GM18502 (cell line): ENCODE measurements around the gene MYNN.

Experiments
- ATAC-seq: cut with Tn5 transposase; IDR thresholded peaks from one replicate; pipeline ENCODE4 v1.9.1; 2021; ENCODE audit warnings: mild to moderate bottlenecking; ENCODE audit not compliant: unreplicated experiment, poor library complexity

MYNN gene

DNA sequence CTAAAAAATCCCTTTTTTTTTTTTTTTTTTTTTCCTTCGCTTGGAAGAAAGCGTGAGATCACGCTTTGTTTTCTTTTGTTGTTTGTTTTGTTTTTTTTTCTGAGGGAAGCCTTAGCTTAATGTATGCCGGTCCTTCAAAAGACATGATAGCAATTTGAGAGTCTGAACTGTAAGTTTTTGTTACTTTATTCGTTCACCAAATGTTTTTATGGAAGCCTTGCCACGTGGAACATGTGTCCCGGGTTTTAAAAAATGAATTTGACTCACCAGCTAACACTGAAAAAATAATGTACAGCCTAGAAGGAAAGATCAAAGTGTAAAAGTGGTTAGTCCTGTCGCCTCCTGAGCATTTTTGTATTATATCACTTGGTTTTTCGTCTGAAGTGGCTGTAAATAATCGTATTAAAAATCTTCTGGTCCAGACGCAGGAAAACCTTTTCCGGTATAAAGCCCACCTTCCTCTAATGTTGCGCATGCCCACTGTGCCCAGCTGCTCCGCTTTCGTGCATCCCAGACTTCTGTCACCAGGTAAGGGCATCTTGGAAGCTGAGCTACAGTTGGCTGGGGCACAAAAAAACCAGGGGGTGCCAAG, 795 bp upstream of the MYNN start:
- peak; percentile 20 for ATAC-seq

DNA sequence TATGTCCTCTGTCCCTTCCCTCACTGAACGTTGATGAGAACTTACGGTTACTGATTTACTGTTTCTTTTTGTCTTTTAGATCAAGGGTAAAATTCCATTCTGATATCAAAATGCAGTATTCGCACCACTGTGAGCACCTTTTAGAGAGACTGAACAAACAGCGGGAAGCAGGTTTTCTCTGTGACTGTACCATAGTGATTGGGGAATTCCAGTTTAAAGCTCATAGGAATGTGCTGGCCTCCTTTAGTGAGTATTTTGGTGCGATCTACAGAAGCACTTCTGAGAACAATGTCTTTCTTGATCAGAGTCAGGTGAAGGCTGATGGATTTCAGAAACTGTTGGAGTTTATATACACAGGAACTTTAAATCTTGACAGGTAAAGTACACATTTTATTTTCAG, 990 bp downstream of the MYNN start:
- ATAC-seq = no peak

DNA sequence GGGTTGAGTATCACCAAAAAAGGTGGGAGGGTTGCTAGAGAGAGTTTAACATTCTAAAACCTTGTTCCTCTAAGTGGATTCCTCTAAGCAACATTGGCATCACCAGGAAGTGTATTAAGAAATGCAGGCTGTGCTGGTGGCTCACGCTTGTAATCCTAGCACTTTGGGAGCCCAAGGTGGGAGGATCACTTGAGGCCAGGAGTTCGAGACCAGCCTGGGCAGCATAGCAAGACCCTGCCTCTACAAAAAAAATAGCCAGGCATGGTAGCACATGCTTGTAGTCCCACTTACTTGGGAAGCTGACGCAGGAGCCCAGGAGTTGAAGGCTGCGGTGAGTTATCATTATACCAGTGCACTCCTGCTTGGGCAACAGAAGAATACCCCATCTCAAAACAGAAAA, 4.6 kb downstream of the MYNN start:
- ATAC-seq = no peak

DNA sequence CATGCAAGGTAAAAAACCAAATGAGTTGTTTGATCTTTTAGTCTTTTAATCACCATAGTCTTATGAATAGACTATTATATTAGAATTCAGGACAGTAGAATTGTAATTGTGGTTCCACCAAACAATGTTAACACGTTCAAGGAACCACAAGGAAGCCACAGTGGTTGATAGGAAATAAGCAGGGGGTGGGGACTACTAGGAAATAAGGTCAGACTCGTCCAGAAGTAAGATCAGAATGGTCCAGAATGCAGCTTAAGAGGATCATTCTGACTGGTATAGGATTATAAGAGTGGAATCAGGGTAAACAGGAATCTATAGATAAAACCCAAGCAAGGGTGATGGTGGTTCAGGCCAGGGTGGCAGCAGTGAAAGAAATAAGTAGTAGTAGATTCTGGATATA, 7.5 kb downstream of the MYNN start:
- ATAC-seq = no peak

DNA sequence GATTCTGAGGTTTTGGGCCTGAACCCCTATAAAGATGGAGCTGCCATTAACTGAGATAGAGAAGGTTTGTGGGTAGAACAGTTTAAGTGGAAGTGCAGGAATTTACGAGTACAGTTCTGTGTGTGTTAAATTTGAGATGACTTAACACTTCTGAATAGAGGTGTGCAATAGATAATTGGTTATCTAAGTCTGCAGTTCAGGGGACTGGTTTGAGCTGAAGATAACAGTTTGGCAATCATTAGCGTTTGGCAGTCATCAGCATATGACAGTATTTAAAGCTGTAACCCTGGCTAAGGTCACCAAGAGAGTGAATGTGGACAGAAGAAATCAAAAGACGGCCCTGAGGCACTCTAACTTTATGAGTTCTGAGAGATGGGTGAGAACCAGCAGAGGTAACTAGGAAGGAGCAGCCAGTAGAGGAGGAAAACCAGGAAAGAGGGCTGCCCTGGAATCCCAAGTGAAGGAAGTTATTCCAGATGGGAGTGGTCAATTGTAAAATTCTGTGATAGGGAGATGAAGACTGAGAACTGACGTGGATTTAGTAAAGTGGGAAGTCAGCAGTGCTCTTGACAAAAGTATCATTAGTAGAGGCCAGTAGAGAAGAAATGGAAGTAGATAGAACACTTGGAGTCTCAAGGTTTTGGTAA, 8.1 kb downstream of the MYNN start:
- ATAC-seq = no peak

DNA sequence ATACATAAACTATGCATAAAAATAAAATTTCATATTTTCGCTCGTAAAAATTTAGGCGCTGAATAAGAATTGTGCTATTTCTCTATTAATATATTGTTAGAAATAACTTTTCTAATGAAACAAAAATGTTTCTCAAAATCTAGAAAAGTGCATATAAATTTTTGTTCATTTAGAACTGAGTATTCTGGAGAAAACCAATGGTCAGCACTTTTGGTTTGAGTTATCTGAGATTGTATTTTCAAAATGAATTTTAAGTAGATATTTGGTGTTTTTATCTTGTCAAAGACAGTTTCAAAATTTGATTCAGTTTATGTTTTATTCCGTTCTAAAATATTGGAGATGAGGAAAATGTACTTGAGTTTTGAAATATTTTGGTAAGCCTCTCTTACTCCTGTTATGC, 13.9 kb downstream of the MYNN start:
- no peak for ATAC-seq

DNA sequence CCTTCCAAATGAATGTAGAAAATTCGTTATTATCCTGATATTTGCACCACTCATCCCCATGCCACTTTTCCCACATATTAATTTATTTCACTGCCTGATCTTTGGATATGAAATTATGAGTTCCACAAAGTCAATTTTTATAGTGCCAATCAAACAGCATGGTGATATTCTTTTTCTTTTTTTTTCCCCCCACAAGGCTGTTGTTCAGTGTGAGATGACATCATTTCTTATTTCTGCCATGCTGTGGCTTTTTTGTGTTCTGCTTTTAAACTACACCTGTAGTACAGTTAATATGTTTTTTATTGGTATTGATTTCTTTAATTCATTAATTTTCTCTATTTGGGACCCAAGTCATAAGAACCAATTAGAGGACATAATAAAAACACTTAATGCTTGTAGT, 14.6 kb downstream of the MYNN start:
- ATAC-seq = no peak

DNA sequence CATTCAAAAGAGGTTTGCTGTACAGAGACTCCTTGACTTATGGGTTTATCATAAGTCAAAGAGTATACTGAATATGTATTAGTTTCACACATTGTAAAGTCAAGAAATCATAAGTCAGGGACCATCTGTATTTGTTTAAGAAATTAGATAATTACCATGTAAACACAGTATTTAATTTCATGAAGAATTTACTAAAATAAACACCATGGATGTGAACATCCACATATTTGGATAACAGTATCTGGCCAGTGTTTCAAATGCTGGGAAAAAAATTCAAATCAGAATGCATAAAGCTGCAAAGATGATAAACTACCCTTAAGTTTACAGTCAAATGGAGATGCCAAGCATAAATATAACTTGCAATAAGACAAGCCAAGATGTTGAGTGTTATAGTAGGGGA, 17.0 kb downstream of the MYNN start:
- ATAC-seq = no peak

DNA sequence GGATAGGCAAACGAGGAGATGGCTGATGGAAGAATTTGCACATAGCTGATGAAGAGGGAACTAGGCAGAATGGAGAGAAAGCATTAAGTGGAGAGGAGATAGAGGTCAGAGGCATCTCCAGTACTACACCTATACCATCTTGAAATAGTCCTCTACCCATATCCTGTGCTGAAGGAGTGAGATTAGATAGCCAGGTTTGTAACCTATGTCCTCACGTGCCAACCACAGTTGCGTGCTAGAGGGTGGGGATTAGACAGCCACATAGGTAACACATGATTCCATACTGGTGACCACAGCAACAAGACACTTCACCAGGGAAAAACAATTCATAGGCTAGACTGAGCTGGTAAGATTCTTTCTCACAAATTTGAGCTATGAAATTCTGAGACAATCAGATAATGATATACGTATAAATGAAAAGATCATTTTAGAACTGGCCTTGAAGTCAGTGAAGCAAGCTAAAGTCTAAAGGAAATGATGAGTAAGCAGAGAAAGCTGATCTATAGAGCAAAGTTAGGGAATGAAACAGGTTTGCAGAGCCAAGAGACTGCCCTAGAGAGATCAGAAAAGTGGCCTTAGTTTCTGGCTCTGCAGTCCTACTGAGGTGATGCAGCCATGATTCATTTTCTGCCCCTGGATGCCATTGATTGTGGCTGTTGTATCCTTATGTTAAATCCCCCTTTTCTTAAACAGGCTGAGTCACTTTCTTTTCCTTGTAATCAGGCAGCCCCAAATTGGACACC, 17.7 kb downstream of the MYNN start:
- no peak for ATAC-seq

DNA sequence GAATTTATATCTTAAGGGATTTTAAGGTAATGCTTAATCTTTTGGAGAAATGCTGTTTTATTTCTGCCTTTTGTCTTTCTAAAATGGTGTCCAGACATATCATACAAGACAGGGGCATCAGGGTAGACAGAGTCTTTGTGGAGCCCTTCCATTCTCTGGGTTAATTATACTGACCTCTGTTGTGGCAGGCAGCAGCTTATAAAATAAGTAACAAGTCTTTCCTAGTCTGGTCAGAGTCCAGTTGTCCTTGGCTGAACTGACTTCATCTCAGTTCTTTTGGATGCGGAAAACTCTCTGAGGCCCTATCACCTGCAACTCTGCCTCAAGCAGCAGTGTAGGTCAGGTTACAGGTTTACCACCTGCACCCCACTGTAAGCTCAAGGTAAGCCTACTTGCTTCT, 19.2 kb downstream of the MYNN start:
- no peak for ATAC-seq

DNA sequence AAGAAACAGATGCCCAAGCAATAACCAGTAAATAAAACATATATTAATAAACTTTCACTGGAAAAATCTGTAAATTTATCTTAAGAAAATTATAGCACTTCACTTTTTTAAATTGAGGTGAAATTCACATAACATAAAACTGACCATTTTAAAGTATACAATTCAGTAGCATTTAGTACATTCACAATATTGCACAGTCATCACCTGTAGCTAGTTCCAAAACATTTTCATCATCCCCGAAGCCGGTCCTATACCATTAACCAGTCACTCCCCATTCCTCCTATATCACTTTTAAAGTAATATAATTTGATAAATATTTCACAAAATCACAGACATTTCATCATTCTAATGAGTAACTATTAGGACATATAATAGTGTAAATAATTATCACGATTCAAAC, 31.5 kb downstream of the MYNN start:
- ATAC-seq = no peak

DNA sequence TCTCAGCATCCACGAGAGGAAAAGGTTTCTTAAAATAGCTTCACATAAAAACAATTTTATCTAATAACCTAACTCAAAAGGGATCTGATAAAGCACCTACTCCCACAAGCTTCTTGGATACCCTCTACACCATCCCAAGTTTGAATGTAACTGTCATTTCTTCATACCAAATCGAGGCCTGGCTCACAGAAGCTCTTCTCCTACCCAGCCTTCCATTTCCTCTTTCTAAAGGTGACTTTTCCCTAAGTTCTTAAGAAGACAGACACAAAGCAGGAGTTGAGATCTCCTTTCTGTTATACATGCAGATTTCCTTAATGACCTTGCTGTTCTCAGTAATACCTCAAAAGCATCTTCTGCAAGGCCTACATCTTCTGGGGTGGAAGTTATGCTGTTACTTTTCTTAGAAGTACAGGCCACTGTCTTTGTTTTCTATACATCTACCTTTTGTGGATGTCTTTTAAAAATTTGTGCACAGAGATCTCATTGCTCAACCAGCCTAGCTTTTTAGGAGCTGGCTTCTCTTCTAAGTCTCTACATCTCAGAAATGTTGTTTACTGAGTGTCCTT, 36.1 kb downstream of the MYNN start:
- no peak for ATAC-seq

DNA sequence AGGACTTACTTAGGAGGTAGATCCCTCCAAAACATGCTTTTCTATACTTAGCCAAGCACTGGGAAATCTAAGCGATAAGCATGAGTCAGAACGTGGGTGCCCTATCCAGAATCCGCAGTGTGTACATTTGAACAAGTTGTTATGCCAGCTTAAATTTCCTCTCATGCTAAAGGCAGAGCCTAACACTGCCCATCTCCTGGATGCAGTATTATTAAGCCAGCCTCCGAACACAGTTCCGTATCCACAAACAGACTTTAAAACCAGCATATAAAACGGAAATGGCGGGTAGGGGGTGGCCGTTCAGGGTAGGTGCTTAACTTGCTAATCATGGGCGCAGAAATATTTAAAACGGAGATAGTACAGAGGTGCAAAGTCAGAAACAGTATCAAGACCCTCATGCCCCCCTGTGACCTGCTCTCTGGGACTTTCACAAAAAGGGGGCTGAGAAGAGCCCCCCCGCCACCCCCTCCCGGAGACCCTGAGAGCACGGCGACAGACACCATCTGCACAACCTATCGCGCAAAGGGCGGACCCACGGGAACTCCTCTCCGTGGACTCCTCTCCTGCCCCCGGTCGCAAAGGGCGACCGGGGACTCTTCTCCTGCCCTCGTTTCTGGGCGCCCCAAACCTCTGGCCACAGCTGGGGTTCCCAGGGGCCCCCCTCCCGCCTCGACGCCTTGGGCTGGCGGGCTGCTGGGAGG, 38.6 kb downstream of the MYNN start:
- no peak for ATAC-seq

DNA sequence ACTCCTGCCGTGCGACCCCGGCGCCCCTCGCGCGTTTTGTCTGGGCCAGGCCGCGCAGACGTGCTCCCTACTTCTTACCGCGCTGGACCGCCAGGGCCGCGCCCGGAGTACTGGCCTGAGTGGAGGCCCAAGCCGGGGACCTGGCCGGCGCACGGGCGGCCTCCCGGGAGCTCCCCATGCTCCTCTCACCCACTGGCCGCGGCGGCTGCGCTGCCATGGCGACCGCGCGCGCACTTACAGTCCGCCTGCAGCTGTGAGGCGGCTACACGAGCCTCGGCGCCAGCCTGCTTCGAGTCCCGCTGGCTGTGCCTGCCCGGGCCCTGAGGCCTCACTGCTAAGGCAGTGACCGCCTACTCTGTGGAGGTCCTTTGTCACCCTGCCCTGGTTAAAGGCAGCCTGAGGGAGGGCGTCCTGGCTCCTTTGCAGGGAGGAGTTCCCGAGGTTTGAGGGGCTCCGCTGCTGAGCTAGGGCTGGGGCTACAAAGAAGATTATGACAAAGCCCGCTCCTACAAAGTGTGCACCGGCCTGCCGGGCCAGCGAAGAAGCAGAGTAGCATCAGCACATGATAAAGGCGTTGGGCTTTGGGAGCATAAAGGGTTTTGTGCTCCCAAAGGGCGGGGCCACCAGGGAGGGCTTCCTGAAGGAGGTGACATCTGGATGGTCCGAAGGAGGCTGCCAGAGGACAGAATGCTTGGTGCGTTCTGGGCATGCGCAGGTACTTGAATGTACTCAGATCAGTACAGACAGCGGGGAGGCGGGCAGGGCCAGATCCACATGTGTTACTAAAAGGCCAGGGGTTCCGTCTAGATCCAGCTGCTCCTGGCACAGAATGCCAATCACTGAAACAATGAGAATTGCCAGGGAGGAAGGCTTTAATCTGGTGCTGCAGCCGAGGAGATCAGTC, 39.4 kb downstream of the MYNN start, which contains the start of the genes LRRC34 and LRRIQ4:
Gene LRRC34 (minus strand): TSS at position 573 of the 904 bp plus-strand sequence. CDS start 356 bp downstream, at position 217.
Gene LRRIQ4 (plus strand): TSS at position 539 of the 904 bp plus-strand sequence. CDS start 9,052 bp downstream, outside the sequence.
- ATAC-seq = peak; percentile 72

DNA sequence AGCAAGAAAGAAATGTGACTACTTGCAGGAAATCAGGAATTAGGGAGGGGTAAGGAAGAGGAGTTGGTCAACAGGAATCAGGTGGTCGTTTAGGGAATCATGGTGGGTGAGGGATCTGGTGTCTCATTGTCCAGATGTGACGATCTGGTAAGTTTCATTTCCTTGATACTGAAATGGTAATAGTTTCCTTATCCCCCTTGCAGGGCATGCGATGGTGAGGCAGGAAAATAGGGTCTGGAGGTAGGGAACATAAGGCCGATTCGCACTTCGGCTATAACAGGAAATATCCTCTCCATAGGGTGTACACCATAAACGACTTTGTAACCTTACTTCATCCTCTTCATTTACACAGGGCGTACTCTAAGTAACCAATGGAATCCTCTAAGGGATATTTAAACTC, 40.1 kb downstream of the MYNN start:
- no peak for ATAC-seq

DNA sequence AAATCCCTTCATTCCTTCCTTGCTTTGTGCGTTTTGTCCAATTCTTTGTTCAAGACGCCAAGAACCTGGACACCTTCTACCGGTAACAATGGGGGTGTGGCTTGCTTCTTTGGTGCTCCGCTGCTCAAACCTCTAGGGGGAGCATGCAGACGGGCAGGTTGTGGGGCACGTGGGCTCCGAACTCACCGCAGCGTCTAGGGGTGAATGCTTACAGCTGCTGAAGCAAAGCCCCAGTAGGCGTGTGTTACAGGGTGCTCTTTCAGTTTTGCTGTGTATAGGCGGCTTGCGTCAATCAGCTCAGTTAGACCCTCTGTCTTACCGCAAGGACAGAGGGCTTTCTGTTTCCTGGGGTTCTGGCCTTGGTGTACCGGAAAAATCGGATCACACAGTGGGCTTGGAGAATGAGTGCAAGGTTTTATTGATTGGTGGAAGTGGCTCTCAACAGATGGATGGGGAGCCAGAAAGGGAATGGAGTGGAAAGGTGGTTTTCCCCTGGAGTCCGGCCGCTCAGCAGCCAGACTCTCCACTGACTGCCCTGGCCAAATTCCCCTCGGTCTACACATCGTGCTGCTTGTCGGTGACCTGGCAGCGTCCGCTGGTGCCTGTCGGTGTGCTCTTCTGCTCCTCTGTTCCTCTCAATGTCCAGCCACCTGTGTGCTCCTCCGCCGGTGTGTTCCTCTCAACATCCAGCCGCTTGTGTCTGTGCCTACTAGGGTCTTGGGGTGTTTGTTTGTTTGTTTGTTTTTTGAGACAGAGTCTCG, 40.7 kb downstream of the MYNN start:
- ATAC-seq = peak; percentile 90

DNA sequence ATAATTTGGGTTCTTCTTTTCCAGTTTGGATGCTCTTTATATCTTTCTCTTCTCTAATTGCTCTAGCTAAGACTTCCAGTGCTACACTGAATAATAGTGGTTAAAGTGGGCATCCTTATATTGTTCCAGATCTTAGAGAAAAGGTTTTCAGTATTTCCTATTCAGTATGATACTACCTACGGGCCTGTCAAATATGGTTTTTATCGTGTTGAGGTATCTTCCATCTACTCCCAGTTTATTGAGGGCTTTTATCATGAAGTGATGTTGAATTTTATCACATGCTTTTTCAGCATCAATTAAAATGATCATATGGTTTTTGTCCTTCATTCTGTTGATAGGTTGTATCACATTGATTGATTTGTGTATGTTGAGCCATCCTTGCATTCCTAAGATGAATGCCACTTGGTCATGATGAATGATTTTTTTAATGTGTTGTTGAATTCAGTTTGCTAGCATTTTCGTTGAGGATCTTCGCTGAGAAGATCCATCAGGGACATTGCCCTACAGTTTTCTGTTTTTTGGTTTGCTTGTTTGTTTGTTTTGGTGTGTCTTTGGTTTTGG, 42.5 kb downstream of the MYNN start:
- ATAC-seq = no peak

DNA sequence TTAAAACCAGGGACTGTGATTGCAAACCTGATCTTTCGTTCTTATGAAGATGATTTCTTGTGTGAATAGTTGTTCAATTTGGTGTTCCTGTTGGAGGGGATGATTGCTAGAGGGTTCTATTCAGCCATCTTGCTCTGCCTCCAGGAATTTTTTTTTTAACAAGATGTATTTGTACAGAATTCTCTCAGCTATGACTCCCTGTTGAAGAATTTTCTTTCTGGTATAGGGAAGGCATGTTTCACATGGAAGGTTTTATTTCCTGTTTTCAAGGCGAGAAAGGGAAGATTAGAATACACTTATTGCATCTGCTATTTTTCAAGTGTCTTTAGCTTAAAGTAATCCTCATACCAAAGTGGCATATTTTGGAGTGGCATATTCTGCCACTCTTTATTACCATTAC, 45.1 kb downstream of the MYNN start:
- no peak for ATAC-seq

DNA sequence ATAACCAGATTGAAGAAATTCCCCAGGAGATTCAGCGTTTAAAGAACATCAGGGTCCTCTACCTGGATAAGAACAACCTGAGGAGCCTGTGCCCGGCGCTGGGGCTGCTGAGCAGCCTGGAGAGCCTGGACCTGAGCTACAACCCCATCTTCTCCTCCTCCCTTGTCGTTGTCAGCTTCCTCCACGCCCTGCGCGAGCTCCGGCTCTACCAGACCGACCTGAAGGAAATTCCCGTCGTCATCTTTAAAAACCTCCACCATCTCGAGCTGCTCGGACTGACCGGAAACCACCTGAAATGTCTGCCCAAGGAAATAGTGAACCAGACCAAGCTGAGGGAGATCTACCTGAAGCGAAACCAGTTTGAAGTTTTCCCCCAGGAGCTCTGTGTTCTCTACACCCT, 48.9 kb downstream of the MYNN start:
- ATAC-seq = no peak
